Right renal cortex interstitium (tissue), 3 donors: ENCODE measurements around the gene LRP2. TPM values are rescaled to one million over a fixed set of nuclear protein-coding genes. Genes with fewer than 3 reads are reported as not detected.
"Not testable (repeated sequence)": the region's sequence is repeated elsewhere in the genome, so short reads cannot be mapped to it uniquely, and the experiment has no call there.

Experiments used
- DNase-seq, 3 donors: peaks; one replicate each; pipeline ENCODE4 v3.0.0-alpha.2; 2013; ENCODE audit warnings: low read depth in 3 of 3, low spot score in 2 of 3
- polyA plus RNA-seq, 3 donors: library from polyadenylated mRNA; unstranded; fragments of 120-200 nt; gene quantifications; one replicate each; pipeline ENCODE4 v1.2.1, GENCODE V29; 2013; ENCODE audit not compliant: insufficient read length in 3 of 3

LRP2 gene
- polyA plus RNA-seq = 100 to 1,000 TPM; 123 to 186 (median 162) TPM

GRCh38 chr2:169362118-169362893, at the start of gene LRP2:
TSS of gene LRP2 (minus strand) at chr2:169362534. CDS start at chr2:169362399, 135 bp downstream.
- no peak for DNase-seq

- no peak for DNase-seq
Observed at GRCh38 chr2:169406891-169407290, 44.6 kb upstream of the LRP2 start.

GRCh38 chr2:169399491-169399890, 37.2 kb upstream of the LRP2 start:
- not testable (repeated sequence) for DNase-seq

- DNase-seq = peak in 2 of 3 donors; percentile 24 to 29
Observed at GRCh38 chr2:169397697-169398096, 35.4 kb upstream of the LRP2 start.

- no peak for DNase-seq
Observed at GRCh38 chr2:169395821-169396374, 33.6 kb upstream of the LRP2 start.

GRCh38 chr2:169393068-169393590, 30.8 kb upstream of the LRP2 start:
- no peak for DNase-seq

- DNase-seq = no peak
Observed at GRCh38 chr2:169391236-169391635, 28.9 kb upstream of the LRP2 start.

GRCh38 chr2:169388161-169388560, 25.8 kb upstream of the LRP2 start:
- no peak for DNase-seq

GRCh38 chr2:169386722-169387121, 24.4 kb upstream of the LRP2 start:
- no peak for DNase-seq

- no peak for DNase-seq
Observed at GRCh38 chr2:169384816-169385215, 22.5 kb upstream of the LRP2 start.

- no peak for DNase-seq
Observed at GRCh38 chr2:169372561-169372960, 10.2 kb upstream of the LRP2 start.

- no peak for DNase-seq
Observed at GRCh38 chr2:169366066-169366465, 3.7 kb upstream of the LRP2 start.

GRCh38 chr2:169365029-169365480, 2.7 kb upstream of the LRP2 start:
- no peak for DNase-seq

- no peak for DNase-seq
Observed at GRCh38 chr2:169363560-169364150, 1.3 kb upstream of the LRP2 start.

- no peak for DNase-seq
Observed at GRCh38 chr2:169362894-169363559, 693 bp upstream of the LRP2 start.

GRCh38 chr2:169361706-169362117, 622 bp downstream of the LRP2 start:
- no peak for DNase-seq

- DNase-seq = no peak
Observed at GRCh38 chr2:169360984-169361705, 1.2 kb downstream of the LRP2 start.

GRCh38 chr2:169358016-169358415, 4.3 kb downstream of the LRP2 start:
- DNase-seq = no peak

GRCh38 chr2:169354244-169354643, 8.1 kb downstream of the LRP2 start:
- DNase-seq = no peak

GRCh38 chr2:169351725-169352124, 10.6 kb downstream of the LRP2 start:
- DNase-seq = no peak
